ENCODE data around the gene SEC14L3. TPM values are rescaled to one million over a fixed set of nuclear protein-coding genes. Genes with fewer than 3 reads are reported as not detected.

The SEC14L3 gene
- total RNA-seq, 1 experiment from 2014 or later, result not detected

DNA sequence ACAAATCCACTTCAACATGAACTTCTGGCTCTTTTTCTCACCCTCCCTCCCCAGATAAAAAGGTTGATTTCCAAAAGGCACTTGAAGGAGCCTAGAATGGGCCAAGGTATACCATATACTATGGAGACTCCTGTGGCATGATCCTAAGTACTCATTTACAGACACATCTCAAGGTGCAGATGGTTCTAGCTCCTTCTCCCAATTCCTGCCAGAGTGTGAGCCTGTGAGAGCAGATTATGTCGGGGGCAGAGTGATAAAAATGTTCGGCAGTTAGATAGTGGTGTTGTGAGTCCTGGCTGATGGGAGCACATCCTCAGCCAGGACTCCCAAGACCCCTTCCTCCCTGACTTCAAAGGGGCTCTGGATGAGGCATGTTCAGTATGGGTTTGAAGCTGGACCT lies 8.2 kb upstream of the SEC14L3 start:
- POLR2A ChIA-PET, result no interaction called here
- H3K36me3 ChIP-seq (ENCODE audit: control insufficient read depth, insufficient read depth, low read length), result no peaks in the 10 kb centered on the region
- no peaks in the 10 kb centered on the region for H3K4me1 ChIP-seq (ENCODE audit: control insufficient read depth, insufficient read depth, low read length)
- no peak overlapping the region for H3K4me3 ChIP-seq (ENCODE audit: low read depth in 2 of 2, low read length in 2 of 2)
- CTCF ChIA-PET, result no interaction called here
- ATAC-seq (no peak), DNase-seq (ENCODE audit: low read depth, low spot score) (no peak)
- intact Hi-C loops (cut with micrococcal nuclease; ENCODE audit: unreplicated experiment) (no loop called here), in situ Hi-C loops (cut with HindIII; ENCODE audit: low pct_unique_long_range_greater_than_20kb, low sequenced_read_pairs) (no loop called here)
- no peaks in the 10 kb centered on the region for H3K27me3 ChIP-seq (ENCODE audit: control insufficient read depth, insufficient read depth, low read length)
- BruUV-seq (replicated peaks), result no TSS peak
- H3K9me3 ChIP-seq (ENCODE audit: control insufficient read depth, insufficient read depth, low read depth, low read length), result no peaks in the 10 kb centered on the region
- no peak overlapping the region for H3K27ac ChIP-seq (ENCODE audit: low read length)
- TF ChIP-seq SIN3A (IDR thresholded peaks at IDR 0.05; ENCODE audit: borderline replicate concordance, insufficient read depth, low read depth, low read length), result no peak
- TF ChIP-seq, protein P1, sequence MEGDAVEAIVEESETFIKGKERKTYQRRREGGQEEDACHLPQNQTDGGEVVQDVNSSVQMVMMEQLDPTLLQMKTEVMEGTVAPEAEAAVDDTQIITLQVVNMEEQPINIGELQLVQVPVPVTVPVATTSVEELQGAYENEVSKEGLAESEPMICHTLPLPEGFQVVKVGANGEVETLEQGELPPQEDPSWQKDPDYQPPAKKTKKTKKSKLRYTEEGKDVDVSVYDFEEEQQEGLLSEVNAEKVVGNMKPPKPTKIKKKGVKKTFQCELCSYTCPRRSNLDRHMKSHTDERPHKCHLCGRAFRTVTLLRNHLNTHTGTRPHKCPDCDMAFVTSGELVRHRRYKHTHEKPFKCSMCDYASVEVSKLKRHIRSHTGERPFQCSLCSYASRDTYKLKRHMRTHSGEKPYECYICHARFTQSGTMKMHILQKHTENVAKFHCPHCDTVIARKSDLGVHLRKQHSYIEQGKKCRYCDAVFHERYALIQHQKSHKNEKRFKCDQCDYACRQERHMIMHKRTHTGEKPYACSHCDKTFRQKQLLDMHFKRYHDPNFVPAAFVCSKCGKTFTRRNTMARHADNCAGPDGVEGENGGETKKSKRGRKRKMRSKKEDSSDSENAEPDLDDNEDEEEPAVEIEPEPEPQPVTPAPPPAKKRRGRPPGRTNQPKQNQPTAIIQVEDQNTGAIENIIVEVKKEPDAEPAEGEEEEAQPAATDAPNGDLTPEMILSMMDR (IDR thresholded peaks at IDR 0.05), result no peak
- TF ChIP-seq TCF7L2 (IDR thresholded peaks at IDR 0.05; ENCODE audit: low read depth, low read length), result no peak
- TF ChIP-seq, protein P2, sequence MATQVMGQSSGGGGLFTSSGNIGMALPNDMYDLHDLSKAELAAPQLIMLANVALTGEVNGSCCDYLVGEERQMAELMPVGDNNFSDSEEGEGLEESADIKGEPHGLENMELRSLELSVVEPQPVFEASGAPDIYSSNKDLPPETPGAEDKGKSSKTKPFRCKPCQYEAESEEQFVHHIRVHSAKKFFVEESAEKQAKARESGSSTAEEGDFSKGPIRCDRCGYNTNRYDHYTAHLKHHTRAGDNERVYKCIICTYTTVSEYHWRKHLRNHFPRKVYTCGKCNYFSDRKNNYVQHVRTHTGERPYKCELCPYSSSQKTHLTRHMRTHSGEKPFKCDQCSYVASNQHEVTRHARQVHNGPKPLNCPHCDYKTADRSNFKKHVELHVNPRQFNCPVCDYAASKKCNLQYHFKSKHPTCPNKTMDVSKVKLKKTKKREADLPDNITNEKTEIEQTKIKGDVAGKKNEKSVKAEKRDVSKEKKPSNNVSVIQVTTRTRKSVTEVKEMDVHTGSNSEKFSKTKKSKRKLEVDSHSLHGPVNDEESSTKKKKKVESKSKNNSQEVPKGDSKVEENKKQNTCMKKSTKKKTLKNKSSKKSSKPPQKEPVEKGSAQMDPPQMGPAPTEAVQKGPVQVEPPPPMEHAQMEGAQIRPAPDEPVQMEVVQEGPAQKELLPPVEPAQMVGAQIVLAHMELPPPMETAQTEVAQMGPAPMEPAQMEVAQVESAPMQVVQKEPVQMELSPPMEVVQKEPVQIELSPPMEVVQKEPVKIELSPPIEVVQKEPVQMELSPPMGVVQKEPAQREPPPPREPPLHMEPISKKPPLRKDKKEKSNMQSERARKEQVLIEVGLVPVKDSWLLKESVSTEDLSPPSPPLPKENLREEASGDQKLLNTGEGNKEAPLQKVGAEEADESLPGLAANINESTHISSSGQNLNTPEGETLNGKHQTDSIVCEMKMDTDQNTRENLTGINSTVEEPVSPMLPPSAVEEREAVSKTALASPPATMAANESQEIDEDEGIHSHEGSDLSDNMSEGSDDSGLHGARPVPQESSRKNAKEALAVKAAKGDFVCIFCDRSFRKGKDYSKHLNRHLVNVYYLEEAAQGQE (IDR thresholded peaks at IDR 0.05; ENCODE audit: insufficient read depth in 1 of 2, low read depth in 2 of 2, low read length in 1 of 2), result no peak

DNA sequence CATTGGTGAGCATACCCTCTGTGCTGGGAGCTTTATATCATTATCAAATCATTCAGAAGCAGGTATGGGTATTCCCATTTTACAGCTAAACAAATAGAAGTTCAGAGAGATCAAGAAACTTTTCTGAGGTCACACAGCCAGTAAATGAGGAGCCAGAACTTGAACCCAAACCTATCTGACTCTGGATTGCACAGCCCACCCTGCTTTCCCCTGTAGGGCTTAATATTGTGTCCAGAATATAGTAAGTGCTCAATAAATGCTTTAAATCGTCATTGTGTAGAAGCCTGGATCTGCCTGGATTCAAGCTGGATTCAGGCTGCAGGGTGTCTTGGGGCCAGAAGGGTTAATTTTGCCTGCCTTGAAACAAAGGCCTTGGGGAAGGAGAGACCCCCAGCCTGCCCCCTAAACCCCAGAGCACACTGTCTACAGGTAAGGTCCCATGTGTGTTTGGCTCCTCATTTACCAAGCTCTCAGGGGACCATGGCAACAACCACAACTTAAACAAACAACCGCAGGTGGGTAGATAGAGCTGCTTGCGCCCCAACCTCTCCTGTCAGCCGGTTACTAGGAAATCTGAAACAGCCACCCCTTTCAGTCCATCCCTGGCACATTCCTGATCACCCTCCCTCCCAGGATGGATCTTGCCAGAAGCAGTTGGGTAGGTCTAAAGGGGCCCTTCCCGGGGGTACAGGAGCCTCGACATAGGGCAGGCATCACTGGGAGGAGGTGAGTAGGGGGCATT lies 3.0 kb upstream of the SEC14L3 start:
- no peaks in the 10 kb centered on the region for H3K36me3 ChIP-seq (ENCODE audit: control insufficient read depth, insufficient read depth, low read length)
- DNase-seq (ENCODE audit: low read depth, low spot score) (no peak), ATAC-seq (no peak)
- H3K27me3 ChIP-seq (ENCODE audit: control insufficient read depth, insufficient read depth, low read length), result no peaks in the 10 kb centered on the region; the same call in 1 of the 2 replicates
- ChIA-PET CTCF (interaction anchor here (0.7 kb wide), 2 partner anchors 11 to 117 kb away, joined by 3 to 5 read pairs; partner anchors contain the start of gene PES1), POLR2A (no interaction called here)
- intact Hi-C loops (cut with micrococcal nuclease; ENCODE audit: unreplicated experiment), result no loop called here
- H3K27ac ChIP-seq (ENCODE audit: low read length), result no peak overlapping the region
- H3K4me3 ChIP-seq (ENCODE audit: low read depth in 2 of 2, low read length in 2 of 2), result no peak overlapping the region
- H3K9me3 ChIP-seq (ENCODE audit: control insufficient read depth, insufficient read depth, low read depth, low read length), result no peaks in the 10 kb centered on the region
- TF ChIP-seq POLR2AphosphoS5 (IDR thresholded peaks at IDR 0.05; ENCODE audit: low read depth, low read length) (no peak), SIN3A (IDR thresholded peaks at IDR 0.05; ENCODE audit: borderline replicate concordance, insufficient read depth, low read depth, low read length) (no peak)
- in situ Hi-C loops (cut with HindIII; ENCODE audit: low pct_unique_long_range_greater_than_20kb, low sequenced_read_pairs), result no loop called here
- H3K4me1 ChIP-seq (ENCODE audit: control insufficient read depth, insufficient read depth, low read length), result no peaks in the 10 kb centered on the region
- no TSS peak for BruUV-seq (replicated peaks)

DNA sequence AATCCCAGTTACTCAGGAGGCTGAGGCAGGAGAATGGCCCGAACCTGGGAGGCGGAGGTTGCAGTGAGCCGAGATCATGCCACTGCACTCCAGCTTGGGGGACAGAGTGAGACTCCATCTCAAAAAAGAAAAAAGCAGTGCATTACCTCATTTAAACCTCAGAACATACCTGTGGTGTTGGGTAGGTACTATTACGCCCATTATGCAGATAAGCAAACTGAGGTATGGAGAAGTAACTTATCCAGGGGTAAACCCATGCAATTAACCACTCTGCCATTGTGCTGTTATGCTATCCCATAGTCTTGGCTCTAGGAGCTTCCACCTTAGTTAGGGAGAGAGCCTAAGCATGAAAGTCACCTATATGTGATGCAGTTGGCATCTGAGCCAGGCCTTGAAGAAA lies 2.3 kb upstream of the SEC14L3 start:
- no peaks in the 10 kb centered on the region for H3K4me1 ChIP-seq (ENCODE audit: control insufficient read depth, insufficient read depth, low read length)
- H3K27ac ChIP-seq (ENCODE audit: low read length), result no peak overlapping the region
- no peaks in the 10 kb centered on the region; the same call in 1 of the 2 replicates for H3K27me3 ChIP-seq (ENCODE audit: control insufficient read depth, insufficient read depth, low read length)
- H3K9me3 ChIP-seq (ENCODE audit: control insufficient read depth, insufficient read depth, low read depth, low read length), result no peaks in the 10 kb centered on the region
- ChIA-PET POLR2A (no interaction called here), CTCF (no interaction called here)
- no peak for ATAC-seq
- TF ChIP-seq, protein P2 (IDR thresholded peaks at IDR 0.05; ENCODE audit: insufficient read depth in 1 of 2, low read depth in 2 of 2, low read length in 1 of 2), result no peak
- in situ Hi-C loops (cut with HindIII; ENCODE audit: low pct_unique_long_range_greater_than_20kb, low sequenced_read_pairs) (no loop called here), intact Hi-C loops (cut with micrococcal nuclease; ENCODE audit: unreplicated experiment) (no loop called here)
- no peaks in the 10 kb centered on the region for H3K36me3 ChIP-seq (ENCODE audit: control insufficient read depth, insufficient read depth, low read length)
- DNase-seq (ENCODE audit: low read depth, low spot score), result no peak
- H3K4me3 ChIP-seq (ENCODE audit: low read depth in 2 of 2, low read length in 2 of 2), result no peak overlapping the region
- BruUV-seq (replicated peaks), result no TSS peak
